ENCODE measurements around the gene DDX25.
"Not testable (repeated sequence)": the region's sequence is repeated elsewhere in the genome, so short reads cannot be mapped to it uniquely, and the experiment has no call there.

DDX25 gene

DNA sequence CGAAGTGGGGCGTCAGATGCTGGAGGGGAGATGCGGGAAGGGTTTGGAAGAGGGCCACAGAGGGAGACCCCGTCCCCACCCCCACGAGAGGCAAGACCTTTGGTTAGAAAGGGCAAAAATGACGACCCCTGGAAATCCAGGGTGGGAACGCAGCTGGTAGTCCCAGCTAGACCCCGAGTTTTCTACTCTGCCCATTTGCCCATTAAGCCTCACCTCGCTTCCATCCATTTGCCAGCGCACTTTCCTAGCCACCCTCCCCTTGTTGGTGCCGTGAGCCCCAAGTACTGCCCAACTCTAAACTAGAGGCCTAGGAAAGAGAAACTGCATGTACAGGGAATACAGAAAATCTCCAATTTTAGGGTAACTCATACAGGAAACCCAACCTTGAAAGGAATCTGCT, 370 bp downstream of the DDX25 start:
- no peak for DNase-seq

DNA sequence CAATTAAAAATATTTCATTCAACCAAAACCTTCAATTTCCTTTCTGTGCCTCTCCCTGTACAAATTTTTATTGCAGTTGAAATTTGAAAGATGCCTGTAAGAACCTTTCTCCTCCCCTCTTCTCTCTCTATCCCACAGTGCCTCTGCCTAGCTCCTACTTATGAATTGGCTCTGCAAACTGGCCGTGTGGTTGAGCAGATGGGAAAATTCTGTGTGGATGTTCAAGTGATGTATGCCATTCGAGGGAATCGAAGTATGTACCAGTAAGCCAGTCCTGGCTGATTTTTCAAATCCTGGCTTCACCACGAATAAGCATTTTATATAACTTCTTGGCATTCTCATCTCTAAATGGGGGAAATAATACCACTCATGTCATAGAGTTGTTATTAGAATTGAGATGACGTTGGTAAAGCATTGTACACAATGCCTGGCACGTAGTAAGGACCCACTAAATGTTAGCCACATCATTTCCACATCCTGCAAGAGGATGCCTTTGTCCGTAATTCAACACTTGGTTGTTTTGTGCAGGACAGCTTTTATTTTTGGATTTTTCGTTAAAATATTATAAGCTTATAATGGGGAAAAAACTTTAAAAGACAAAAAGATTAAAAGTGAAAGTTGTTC, 6.0 kb downstream of the DDX25 start:
- no peak for DNase-seq

GRCh38 chr11:125914601-125915000, 10.3 kb downstream of the DDX25 start:
- DNase-seq, result not testable (repeated sequence)

GRCh38 chr11:125916683-125917347, 12.5 kb downstream of the DDX25 start:
- no peak for DNase-seq

- DNase-seq, result no peak
These were observed 14.0 kb downstream of the DDX25 start for GRCh38 chr11:125918140-125918840.

GRCh38 chr11:125921042-125921441, 16.7 kb downstream of the DDX25 start:
- no peak for DNase-seq

GRCh38 chr11:125922156-125922555, 17.8 kb downstream of the DDX25 start:
- no peak for DNase-seq

DNA sequence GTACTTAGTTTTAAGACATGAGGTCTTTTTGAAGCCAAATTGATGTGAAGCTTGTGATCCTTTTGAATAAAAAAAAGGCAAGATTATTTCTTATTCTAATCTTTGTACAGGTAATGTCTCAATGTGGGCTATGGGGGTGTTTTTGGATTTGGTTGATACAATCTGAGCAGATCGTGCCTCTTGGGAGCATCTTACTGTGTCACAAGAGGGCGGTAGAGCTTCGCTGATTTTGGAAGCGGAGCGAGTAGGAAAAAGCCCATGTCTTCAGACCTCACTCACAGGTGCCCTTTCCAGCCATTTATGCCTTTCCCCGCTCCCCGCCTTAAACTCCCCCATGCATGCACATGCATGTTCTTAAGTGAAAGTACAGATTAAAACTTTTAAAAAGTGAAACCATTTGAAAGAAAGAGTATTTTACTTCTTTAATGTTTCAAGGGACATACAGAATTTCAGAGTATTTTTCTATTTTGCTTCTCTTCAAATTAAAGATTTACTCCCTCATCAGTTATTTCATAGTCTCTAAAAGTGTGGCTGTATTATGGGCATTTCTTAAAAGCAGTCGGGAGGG, 18.8 kb downstream of the DDX25 start:
- peak in 2 of 4 experiments; percentile 9 to 20 for DNase-seq

GRCh38 chr11:125923633-125924032, 19.3 kb downstream of the DDX25 start:
- no peak for DNase-seq

- no peak for DNase-seq
These were observed 20.2 kb downstream of the DDX25 start for GRCh38 chr11:125924384-125925007.

DNA sequence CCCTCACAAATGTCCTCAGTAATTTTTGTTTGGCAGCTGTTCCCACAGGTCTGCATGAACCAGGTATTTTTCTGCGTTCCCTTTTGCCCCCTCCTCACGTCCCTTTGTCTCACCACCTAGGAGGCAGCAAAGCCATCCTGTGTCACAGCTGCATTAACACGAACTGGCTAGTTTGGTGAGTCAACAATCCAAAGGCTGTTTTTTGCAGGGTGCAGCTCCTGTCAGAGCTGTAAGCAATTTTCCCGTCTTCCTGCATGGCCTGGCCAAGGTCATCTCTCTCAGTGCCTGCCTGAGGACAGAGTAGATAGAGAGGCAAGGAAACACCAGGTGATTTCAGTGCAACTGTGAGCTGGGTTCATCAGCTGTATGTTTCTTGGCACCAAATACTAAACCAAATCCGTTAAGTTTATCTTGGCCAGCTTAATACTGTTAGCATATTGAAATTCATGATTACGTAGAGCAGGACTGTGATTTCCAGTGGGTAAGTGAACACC, 21.0 kb downstream of the DDX25 start:
- no peak for DNase-seq

- no peak for DNase-seq
These were observed 21.5 kb downstream of the DDX25 start for GRCh38 chr11:125925804-125926203.

- no peak for DNase-seq
These were observed 22.4 kb downstream of the DDX25 start for GRCh38 chr11:125926682-125927081.

GRCh38 chr11:125929445-125930075, 25.3 kb downstream of the DDX25 start:
- no peak for DNase-seq

- DNase-seq, result no peak
These were observed 25.8 kb downstream of the DDX25 start for GRCh38 chr11:125930076-125930450.

DNA sequence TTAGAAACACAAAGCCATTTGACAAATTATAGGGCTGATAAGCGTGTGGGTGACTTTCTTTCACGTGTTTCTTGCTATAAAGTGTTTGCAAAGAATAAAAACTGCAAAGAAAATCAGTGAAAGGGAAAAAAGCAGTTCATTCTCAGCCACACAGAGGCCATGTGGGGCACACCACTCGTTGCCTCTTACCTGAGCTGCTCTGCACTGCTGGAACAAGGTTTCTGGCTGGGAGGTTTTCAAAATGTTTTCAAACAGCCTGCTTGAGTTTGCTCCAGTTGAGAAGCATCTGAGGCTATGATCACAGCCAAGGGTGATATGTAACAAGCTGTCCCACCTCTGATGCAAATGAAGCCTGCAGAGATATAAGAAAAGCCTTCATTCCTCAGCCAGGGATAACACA, 26.8 kb downstream of the DDX25 start:
- DNase-seq, result no peak

DNA sequence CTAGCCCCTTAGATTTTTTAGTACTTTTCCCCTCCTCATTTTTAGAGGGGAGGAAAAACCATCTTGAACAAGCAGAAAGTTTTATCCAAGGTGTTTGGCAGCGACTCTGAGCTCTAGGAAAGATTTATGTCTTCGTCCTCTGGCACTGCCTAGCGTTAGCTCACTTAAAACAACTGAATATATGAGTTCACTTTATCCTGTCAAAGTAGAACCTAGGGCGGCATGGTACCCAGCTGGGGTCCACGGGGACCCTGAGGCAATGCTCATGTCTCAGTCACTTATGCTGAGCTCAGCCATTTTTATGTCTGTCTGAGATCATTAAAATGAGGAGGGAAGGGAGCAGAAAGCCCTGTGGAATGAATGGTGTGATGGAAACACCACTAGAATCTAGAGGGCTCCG, 27.4 kb downstream of the DDX25 start:
- DNase-seq, result no peak

GRCh38 chr11:125932301-125932700, 28.0 kb downstream of the DDX25 start:
- no peak for DNase-seq

GRCh38 chr11:125933030-125933813, 28.9 kb downstream of the DDX25 start:
- DNase-seq, result no peak

DNA sequence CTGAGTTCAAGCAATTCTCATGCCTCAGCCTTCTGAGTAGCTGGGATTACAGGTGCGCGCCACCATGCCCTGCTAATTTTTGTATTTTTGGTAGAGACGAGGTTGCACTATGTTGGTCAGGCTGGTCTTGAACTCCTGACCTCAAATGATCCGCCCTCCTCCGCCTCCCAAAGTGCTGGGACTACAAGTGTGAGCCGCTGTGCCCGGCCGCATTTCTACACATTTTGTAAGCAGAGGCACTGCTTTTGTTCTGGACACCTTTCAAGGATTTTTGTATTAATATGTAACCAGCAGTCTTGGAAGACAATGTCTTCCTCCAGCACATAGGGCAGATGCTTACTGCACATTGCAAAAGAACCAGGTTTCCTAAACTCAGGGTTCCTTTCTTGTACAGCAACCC, 30.2 kb downstream of the DDX25 start:
- DNase-seq, result no peak

DNA sequence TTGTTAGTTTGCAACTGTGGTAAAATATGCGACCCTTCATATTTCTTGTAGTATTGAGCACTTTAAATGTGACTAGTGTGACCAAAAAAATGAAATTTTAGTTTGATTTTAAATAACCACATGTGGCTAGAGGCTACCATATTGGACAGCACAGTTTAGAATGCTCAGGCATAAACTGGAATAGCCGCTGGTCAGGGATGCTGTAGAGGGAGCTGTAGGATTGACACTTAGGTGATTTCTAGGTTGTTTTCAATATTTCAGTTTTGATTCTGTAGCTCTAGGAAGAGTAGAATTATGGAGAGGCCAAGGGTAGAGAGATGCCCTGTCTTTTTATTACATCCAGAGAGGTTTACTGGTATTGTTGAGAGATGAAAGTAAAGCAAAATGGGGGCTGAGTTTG, 30.7 kb downstream of the DDX25 start:
- DNase-seq, result no peak

DNA sequence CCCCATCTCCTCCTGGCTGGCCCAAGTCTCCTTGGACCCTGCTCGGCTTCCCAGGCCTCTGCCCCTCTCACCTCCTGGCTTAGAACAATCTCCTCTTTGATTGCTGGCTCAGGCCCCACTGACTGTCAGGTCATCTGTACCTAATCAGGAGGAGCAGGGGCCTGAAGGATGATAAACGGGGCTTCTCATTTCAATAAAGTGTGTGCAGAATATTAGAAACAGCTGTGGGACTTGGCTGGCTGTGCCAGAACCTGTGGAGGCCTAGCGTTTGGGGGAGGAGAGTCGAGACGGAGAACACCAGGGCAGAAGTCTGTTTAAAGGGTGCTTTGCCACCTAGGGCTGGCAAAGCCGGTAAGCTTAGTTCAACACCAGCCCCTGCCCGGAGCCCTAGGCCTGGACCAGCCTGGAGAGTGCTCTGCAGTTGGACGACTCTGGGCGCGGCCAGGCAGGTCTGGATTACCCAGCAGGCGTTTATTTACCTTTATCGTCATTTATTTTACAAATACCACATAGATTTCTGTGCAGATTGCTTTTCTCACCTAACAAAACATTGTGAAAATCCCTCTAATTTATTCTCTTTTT, 31.4 kb downstream of the DDX25 start:
- DNase-seq, result no peak
